ENCODE measurements around the gene ABTB2.

Gene ABTB2

DNA sequence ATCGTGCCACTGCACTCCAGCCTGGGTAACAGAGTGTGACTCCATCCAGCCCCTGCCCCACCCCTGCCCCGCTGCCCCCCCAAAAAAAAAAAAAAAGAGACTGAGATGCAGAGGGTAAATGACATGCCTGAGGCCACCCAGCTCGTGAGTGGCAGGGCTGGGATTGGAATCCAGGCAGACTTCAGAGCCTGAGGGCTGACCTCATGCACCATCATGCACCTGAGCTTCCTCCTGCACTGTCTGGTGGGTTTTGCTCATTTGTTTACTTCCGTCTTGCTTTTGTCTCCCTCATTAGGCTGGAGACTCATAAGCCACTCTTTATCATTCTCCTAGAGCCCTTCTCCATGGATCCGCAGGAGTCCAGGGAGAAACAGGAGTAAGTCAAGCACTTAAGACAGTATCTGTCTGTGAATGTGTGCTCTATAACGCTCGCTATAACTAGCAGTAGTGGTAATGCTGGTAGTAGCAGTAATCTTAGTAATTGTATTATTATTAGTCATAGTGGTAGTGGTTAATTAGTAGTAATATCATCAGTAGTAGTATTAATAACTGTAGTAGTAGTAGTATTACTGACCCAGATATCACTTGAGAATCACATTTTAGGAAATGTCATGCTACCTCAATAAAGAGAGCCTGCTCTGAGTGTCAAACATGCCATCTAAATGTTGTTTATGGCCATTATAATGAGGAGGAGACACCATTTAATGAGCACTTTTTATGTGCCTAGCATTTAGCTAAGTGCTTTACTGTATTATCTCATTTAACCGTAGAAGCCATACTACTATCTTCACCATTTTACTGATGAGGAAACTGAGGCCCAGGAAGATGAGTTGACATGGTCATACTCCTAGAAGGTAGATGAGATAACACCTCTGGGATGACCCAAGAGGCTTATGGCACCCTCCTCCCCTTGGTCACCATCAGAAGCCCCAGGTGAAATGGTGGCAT, 167.3 kb downstream of the ABTB2 start:
- no peaks in the 10 kb centered on the region for H3K9me3 ChIP-seq
- no peak overlapping the region for H3K27ac ChIP-seq
- no peak overlapping the region for H3K9ac ChIP-seq
- H4K20me1 ChIP-seq = no peaks in the 10 kb centered on the region
- peaks cover 12% of the 10 kb centered on the region; the same call in 1 of the 2 replicates for H3K4me1 ChIP-seq
- H3K4me2 ChIP-seq = no peak overlapping the region
- no peaks in the 10 kb centered on the region for H3K27me3 ChIP-seq
- no peaks in the 10 kb centered on the region for H3K36me3 ChIP-seq
- no peak overlapping the region for H3K4me3 ChIP-seq
- TF ChIP-seq Cebpa-rat (IDR thresholded peaks at IDR 0.05) = no peak

DNA sequence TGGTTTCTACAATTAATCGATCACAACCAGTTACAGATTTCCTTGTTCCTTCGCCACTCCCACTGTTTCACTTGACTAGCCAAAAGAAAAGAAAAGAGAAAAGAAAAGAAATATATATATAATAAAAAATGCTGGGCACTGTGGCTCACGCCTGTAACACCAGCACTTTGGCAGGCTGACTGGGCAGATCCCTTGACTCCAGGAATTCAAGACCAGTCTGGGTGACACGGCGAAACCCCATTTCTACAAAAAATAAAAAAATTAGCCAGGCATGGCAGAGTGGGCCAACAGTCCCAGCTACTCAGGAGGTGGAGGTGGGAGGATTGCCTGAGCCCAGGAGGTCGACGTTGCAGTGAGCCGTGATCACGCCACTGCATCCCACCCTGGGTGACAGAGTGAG, 168.6 kb downstream of the ABTB2 start:
- H3K27ac ChIP-seq = no peak overlapping the region
- no peak overlapping the region for H3K4me2 ChIP-seq
- H4K20me1 ChIP-seq = no peaks in the 10 kb centered on the region
- no peak for TF ChIP-seq Cebpa-rat (IDR thresholded peaks at IDR 0.05)
- H3K9me3 ChIP-seq = no peaks in the 10 kb centered on the region
- H3K4me1 ChIP-seq = peaks cover 12% of the 10 kb centered on the region; the same call in 1 of the 2 replicates
- H3K36me3 ChIP-seq = no peaks in the 10 kb centered on the region
- no peaks in the 10 kb centered on the region for H3K27me3 ChIP-seq
- no peak overlapping the region for H3K9ac ChIP-seq
- no peak overlapping the region for H3K4me3 ChIP-seq

- H3K4me1 ChIP-seq = peaks cover 12% of the 10 kb centered on the region; the same call in 1 of the 2 replicates
- H3K27ac ChIP-seq = no peak overlapping the region
- H3K9ac ChIP-seq = no peak overlapping the region
- no peaks in the 10 kb centered on the region for H3K36me3 ChIP-seq
- no peak for TF ChIP-seq Cebpa-rat (IDR thresholded peaks at IDR 0.05)
- no peaks in the 10 kb centered on the region for H3K9me3 ChIP-seq
- H3K4me2 ChIP-seq = no peak overlapping the region
- no peaks in the 10 kb centered on the region for H4K20me1 ChIP-seq
- H3K4me3 ChIP-seq = no peak overlapping the region
- H3K27me3 ChIP-seq = no peaks in the 10 kb centered on the region
These were observed 169.6 kb downstream of the ABTB2 start for GRCh38 chr11:34188181-34188580.

GRCh38 chr11:34185926-34186841, 171.6 kb downstream of the ABTB2 start:
- no peaks in the 10 kb centered on the region for H3K9me3 ChIP-seq
- no peak overlapping the region for H3K4me2 ChIP-seq
- no peak for TF ChIP-seq Cebpa-rat (IDR thresholded peaks at IDR 0.05)
- H3K4me3 ChIP-seq = no peak overlapping the region
- no peaks in the 10 kb centered on the region for H4K20me1 ChIP-seq
- H3K36me3 ChIP-seq = no peaks in the 10 kb centered on the region
- H3K4me1 ChIP-seq = 0 out of 2 replicates have a peak, but pooled peaks cover 6% of the 10 kb centered on the region
- no peaks in the 10 kb centered on the region for H3K27me3 ChIP-seq
- H3K27ac ChIP-seq = no peak overlapping the region
- no peak overlapping the region for H3K9ac ChIP-seq

DNA sequence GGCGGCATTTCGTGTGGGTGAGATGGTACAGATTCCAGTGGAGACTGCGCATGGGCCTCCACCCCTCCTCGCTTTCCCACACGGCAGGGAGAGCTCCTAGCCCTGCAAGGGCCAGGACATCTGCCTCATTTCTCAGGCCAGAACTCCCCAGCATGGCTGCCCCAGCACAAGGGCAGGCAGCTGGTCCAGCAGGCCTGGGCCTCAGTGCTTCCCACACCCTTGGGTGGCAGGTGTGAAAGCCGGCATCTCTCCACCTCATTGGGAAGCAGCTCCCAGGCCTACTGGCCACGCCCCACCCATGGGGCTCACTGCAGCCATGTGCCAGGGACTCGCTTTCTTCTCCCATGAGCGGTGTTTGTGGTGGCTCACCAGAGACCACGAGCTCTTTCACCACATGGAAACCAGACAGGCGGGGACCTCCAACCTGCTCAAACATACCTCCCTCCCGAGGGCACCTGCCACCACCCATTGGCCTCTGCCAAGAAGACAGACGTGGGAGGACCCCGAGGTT, 173.2 kb downstream of the ABTB2 start:
- Histone ChIP-seq H3K27me3 (no peaks in the 10 kb centered on the region), H4K20me1 (no peaks in the 10 kb centered on the region), H3K9me3 (no peaks in the 10 kb centered on the region), H3K4me1 (0 out of 2 replicates have a peak, but pooled peaks cover 6% of the 10 kb centered on the region), H3K4me2 (no peak overlapping the region), H3K9ac (no peak overlapping the region), H3K36me3 (no peaks in the 10 kb centered on the region), H3K4me3 (no peak overlapping the region), H3K27ac (no peak overlapping the region)
- no peak for TF ChIP-seq Cebpa-rat (IDR thresholded peaks at IDR 0.05)

DNA sequence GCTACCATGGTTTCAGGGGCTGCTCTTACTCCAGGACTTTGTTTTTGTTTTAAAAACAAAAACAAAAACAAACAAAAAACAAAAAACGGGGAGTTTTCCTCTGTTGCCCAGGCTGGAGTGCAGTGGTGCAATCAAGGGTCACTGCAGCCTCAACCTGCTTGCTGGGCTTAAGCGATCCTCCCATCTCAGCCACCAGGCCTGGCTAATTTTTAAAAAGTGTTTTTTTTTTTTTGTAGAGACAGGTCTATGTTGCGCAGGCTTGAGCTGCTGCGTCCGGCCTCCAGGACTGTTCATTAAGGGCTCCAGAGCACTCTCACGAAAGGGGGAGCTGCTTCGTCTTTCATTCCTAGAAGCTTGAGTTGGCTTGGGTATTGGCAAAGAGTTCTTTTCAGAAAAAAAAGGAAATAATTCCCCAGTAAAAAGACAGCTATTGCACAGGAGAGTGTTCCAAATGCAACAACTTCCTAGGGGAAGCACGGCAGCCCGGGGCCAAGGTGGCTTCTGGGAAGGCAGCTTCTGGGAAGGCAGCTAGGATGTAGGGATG, 173.9 kb downstream of the ABTB2 start:
- H3K4me1 ChIP-seq = 0 out of 2 replicates have a peak, but pooled peaks cover under 1% of the 10 kb centered on the region
- H3K27ac ChIP-seq = no peak overlapping the region
- no peaks in the 10 kb centered on the region for H4K20me1 ChIP-seq
- H3K9ac ChIP-seq = no peak overlapping the region
- no peaks in the 10 kb centered on the region for H3K9me3 ChIP-seq
- no peak for TF ChIP-seq Cebpa-rat (IDR thresholded peaks at IDR 0.05)
- no peaks in the 10 kb centered on the region for H3K36me3 ChIP-seq
- H3K4me3 ChIP-seq = no peak overlapping the region
- no peak overlapping the region for H3K4me2 ChIP-seq
- no peaks in the 10 kb centered on the region for H3K27me3 ChIP-seq

- H3K9ac ChIP-seq = no peak overlapping the region
- no peak overlapping the region for H3K4me2 ChIP-seq
- H3K9me3 ChIP-seq = no peaks in the 10 kb centered on the region
- no peak overlapping the region for H3K27ac ChIP-seq
- H3K27me3 ChIP-seq = no peaks in the 10 kb centered on the region
- H3K4me1 ChIP-seq = no peaks in the 10 kb centered on the region
- H3K36me3 ChIP-seq = no peaks in the 10 kb centered on the region
- H4K20me1 ChIP-seq = no peaks in the 10 kb centered on the region
- no peak for TF ChIP-seq Cebpa-rat (IDR thresholded peaks at IDR 0.05)
- no peak overlapping the region for H3K4me3 ChIP-seq
These were observed 174.7 kb downstream of the ABTB2 start for GRCh38 chr11:34182921-34183685.

DNA sequence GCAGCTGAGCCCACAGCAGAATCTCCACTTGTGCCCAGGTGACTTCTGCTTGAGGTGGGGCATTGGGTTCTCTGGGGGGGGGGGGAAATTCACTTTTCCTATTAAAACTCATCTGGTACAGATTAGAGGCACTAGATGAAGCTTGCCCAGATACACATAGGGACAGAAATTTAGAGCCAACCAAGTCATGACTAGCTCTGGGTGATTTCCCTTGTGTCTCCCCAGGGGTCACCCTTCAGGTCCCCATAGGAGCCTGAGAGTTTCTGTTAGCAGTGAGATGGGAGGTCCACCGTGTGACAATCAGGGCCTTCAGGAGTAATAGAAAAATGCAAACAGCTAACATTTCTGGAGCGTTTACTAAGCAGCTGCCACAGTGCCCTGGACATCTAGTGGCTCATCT, 175.4 kb downstream of the ABTB2 start:
- no peaks in the 10 kb centered on the region for H4K20me1 ChIP-seq
- H3K4me1 ChIP-seq = no peaks in the 10 kb centered on the region
- no peak overlapping the region for H3K27ac ChIP-seq
- no peak overlapping the region for H3K9ac ChIP-seq
- no peak overlapping the region for H3K4me3 ChIP-seq
- H3K4me2 ChIP-seq = no peak overlapping the region
- H3K36me3 ChIP-seq = no peaks in the 10 kb centered on the region
- no peaks in the 10 kb centered on the region for H3K27me3 ChIP-seq
- no peak for TF ChIP-seq Cebpa-rat (IDR thresholded peaks at IDR 0.05)
- H3K9me3 ChIP-seq = no peaks in the 10 kb centered on the region

All from BLaER1 (cell line).